GM10847 (cell line): Measurements from ENCODE around the gene ABCD1.

Experiments
- POLR2A ChIP-seq: IDR thresholded peaks from 2 replicates; pipeline ENCODE4 v1.6.1; 2011; ENCODE audit not compliant: insufficient read length; ENCODE audit errors: extremely low read depth

The ABCD1 gene

GRCh38 chrX:153791104-153791852, 66.6 kb downstream of the ABCD1 start:
- TF ChIP-seq POLR2A = no peak

GRCh38 chrX:153792368-153792767, 67.7 kb downstream of the ABCD1 start:
- TF ChIP-seq POLR2A = no peak

- TF ChIP-seq POLR2A = no peak
These were observed 68.6 kb downstream of the ABCD1 start for GRCh38 chrX:153793291-153793690.
